Karpas-422 (cell line): Measurements from ENCODE around the gene FGF5. TPM values are rescaled to one million over a fixed set of nuclear protein-coding genes. Genes with fewer than 3 reads are reported as not detected.

Experiments used
- DNase-seq: peaks from one replicate; pipeline ENCODE4 v3.0.0-alpha.2; 2015
- H2AFZ ChIP-seq: fragments of 200-600 bp; sonication (generic); 2 replicates; pipeline ENCODE4 v1.6.1; 2014; ENCODE audit warnings: antibody characterized with exemption, low read length, mixed read lengths
- H3K27ac ChIP-seq: fragments of 200-600 bp; sonication (generic); 2 replicates; pipeline ENCODE4 v1.5.1; 2014; ENCODE audit warnings: mild to moderate bottlenecking, low read length, moderate library complexity
- H3K27me3 ChIP-seq: fragments of 200-600 bp; sonication (generic); 2 replicates; pipeline ENCODE4 v1.6.1; 2014; ENCODE audit warnings: low read length, mixed read lengths
- H3K36me3 ChIP-seq: fragments of 200-600 bp; sonication (generic); 2 replicates; pipeline ENCODE4 v1.6.1; 2014; ENCODE audit warnings: low read length, mixed read lengths; ENCODE audit not compliant: insufficient read depth
- H3K4me1 ChIP-seq: fragments of 200-600 bp; sonication (generic); 2 replicates; pipeline ENCODE4 v1.6.1; 2014; ENCODE audit warnings: mild to moderate bottlenecking, low read length, mixed read lengths
- H3K4me2 ChIP-seq: fragments of 200-600 bp; sonication (generic); 2 replicates; pipeline ENCODE4 v1.6.1; 2014; ENCODE audit warnings: low read length, low read depth, mild to moderate bottlenecking; ENCODE audit not compliant: poor library complexity, severe bottlenecking
- H3K4me3 ChIP-seq: fragments of 200-600 bp; sonication (generic); 2 replicates; pipeline ENCODE4 v1.5.1; 2014; ENCODE audit warnings: mild to moderate bottlenecking, antibody characterized with exemption, low read length, mixed read lengths
- H3K79me2 ChIP-seq: fragments of 200-600 bp; sonication (generic); 2 replicates; pipeline ENCODE4 v1.6.1; 2014; ENCODE audit warnings: mild to moderate bottlenecking, low read length, mixed read lengths
- H3K9ac ChIP-seq: fragments of 200-600 bp; sonication (generic); 2 replicates; pipeline ENCODE4 v1.6.0; 2014; ENCODE audit warnings: low read length
- H3K9me2 ChIP-seq: fragments of 200-600 bp; sonication (generic), shearing (Covaris generic); replicated peaks from 2 replicates; pipeline ENCODE4 v1.6.0; 2014; ENCODE audit warnings: mild to moderate bottlenecking, low read length, moderate library complexity; ENCODE audit not compliant: insufficient read depth
- H3K9me3 ChIP-seq: fragments of 300-700, 200-600 bp; sonication (generic); 2 replicates; pipeline ENCODE4 v1.6.1; 2014; ENCODE audit warnings: low read length, mixed read lengths
- H4K20me1 ChIP-seq: fragments of 200-600 bp; sonication (generic); 2 replicates; pipeline ENCODE4 v1.6.1; 2014; ENCODE audit warnings: mild to moderate bottlenecking, antibody characterized with exemption, low read length, low read depth; ENCODE audit not compliant: insufficient read depth
- total RNA-seq: library from RNA; depleted of rRNA; stranded (reverse); fragments of >200 nt; shearing (Covaris generic); gene quantifications from 2 replicates; pipeline ENCODE4 v1.2.3, GENCODE V29; 2014; ENCODE audit warnings: low replicate concordance; rRNA removed

Gene FGF5, protein sequence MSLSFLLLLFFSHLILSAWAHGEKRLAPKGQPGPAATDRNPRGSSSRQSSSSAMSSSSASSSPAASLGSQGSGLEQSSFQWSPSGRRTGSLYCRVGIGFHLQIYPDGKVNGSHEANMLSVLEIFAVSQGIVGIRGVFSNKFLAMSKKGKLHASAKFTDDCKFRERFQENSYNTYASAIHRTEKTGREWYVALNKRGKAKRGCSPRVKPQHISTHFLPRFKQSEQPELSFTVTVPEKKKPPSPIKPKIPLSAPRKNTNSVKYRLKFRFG
- total RNA-seq, result not detected in 2 replicates

- Histone ChIP-seq H3K9ac (no peak within 1 kb of the TSS), H3K4me3 (no peak within 1 kb of the TSS), H3K9me3 (no peaks in the 10 kb centered on the region), H3K27ac (no peak within 1 kb of the TSS), H3K27me3 (no peaks in the 10 kb centered on the region), H3K36me3 (no peaks in the 10 kb centered on the region), H2AFZ (no peak within 1 kb of the TSS), H3K4me1 (no peaks in the 10 kb centered on the region), H4K20me1 (no peaks in the 10 kb centered on the region), H3K4me2 (no peak within 1 kb of the TSS), H3K9me2 (no peaks in the 10 kb centered on the region), H3K79me2 (no peaks in the 10 kb centered on the region)
- DNase-seq, result no peak
These were observed at the start of gene FGF5 for GRCh38 chr4:80266253-80266901. TSS of gene FGF5 (plus strand) at chr4:80266664. CDS start at chr4:80266825, 161 bp downstream.

DNA sequence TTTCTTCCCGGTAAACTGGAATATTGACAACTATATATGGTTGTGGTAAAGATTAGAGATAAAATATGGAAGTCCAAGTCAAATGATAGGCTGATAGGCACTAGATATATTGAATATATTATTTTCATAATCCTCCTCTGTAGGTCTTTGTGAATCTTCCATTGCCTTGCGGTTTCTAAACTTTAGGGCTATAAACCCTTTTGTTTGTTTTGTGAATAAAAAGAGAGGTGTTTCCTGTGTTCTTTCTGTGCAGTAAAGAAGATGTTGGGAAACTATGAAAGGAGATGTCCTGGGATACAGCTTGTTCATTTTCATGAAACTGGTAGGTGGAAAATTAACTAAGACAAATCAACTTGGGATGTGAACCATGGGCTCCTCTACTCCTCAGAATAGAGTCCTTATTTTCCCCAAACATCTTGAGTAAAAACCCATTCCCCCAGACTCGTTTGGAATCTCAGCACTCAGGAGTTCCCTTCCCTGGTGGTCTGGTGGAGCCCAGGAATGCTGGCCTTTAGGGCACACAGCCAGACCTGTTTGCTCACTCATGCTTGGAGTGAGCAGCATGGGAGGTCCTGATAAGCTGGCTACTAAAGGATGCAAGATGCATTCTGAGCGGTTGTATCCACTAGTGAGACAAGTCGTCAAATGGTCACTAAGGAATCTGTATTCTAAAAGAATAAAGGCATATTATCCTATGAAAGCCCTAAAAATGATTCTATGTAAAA, 47.0 kb upstream of the FGF5 start:
- H3K27me3 ChIP-seq, result no peaks in the 10 kb centered on the region
- H3K9ac ChIP-seq, result no peak overlapping the region
- DNase-seq, result no peak
- H3K9me2 ChIP-seq, result no peaks in the 10 kb centered on the region
- H3K4me3 ChIP-seq, result no peak overlapping the region
- no peak overlapping the region for H3K4me2 ChIP-seq
- no peaks in the 10 kb centered on the region for H3K9me3 ChIP-seq
- no peak overlapping the region for H3K27ac ChIP-seq
- no peaks in the 10 kb centered on the region for H3K4me1 ChIP-seq
- H3K79me2 ChIP-seq, result no peaks in the 10 kb centered on the region
- H4K20me1 ChIP-seq, result no peaks in the 10 kb centered on the region
- no peak overlapping the region for H2AFZ ChIP-seq
- H3K36me3 ChIP-seq, result no peaks in the 10 kb centered on the region

GRCh38 chr4:80220711-80221110, 45.8 kb upstream of the FGF5 start:
- Histone ChIP-seq H3K27me3 (no peaks in the 10 kb centered on the region), H3K9ac (no peak overlapping the region), H3K9me2 (no peaks in the 10 kb centered on the region), H3K36me3 (no peaks in the 10 kb centered on the region), H3K79me2 (no peaks in the 10 kb centered on the region), H2AFZ (no peak overlapping the region), H3K4me1 (no peaks in the 10 kb centered on the region), H3K4me2 (no peak overlapping the region), H3K4me3 (no peak overlapping the region), H4K20me1 (no peaks in the 10 kb centered on the region), H3K9me3 (no peaks in the 10 kb centered on the region), H3K27ac (no peak overlapping the region)
- DNase-seq, result no peak

- H3K27me3 ChIP-seq, result no peaks in the 10 kb centered on the region
- H3K9me3 ChIP-seq, result no peaks in the 10 kb centered on the region
- no peaks in the 10 kb centered on the region for H3K9me2 ChIP-seq
- no peak overlapping the region for H2AFZ ChIP-seq
- H3K9ac ChIP-seq, result no peak overlapping the region
- H3K4me2 ChIP-seq, result no peak overlapping the region
- H3K36me3 ChIP-seq, result no peaks in the 10 kb centered on the region
- no peak overlapping the region for H3K27ac ChIP-seq
- H3K4me1 ChIP-seq, result no peaks in the 10 kb centered on the region
- H4K20me1 ChIP-seq, result no peaks in the 10 kb centered on the region
- H3K4me3 ChIP-seq, result no peak overlapping the region
- DNase-seq, result no peak
- no peaks in the 10 kb centered on the region for H3K79me2 ChIP-seq
These were observed 45.3 kb upstream of the FGF5 start for GRCh38 chr4:80221161-80221560.

DNA sequence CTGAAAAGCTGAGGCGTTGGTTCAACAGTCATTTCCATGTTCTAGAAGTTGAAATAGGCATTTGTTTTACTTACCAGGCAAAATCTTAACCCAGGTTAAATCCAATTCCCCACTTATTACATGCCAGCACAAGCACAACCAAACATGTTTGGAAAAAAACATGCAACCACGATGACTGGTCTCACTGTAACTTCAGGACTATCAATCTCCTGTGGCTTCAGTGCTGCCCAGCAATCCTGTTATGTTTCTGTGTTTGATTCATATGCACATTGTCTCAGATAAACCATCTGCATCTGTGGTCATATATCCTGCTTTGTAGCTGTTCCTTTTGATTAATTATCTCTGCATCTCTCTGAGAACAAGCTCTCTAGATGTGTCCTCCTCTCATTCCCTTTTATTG, 40.9 kb upstream of the FGF5 start:
- no peak for DNase-seq
- Histone ChIP-seq H3K4me1 (no peaks in the 10 kb centered on the region), H3K27me3 (no peaks in the 10 kb centered on the region), H3K36me3 (no peaks in the 10 kb centered on the region), H2AFZ (no peak overlapping the region), H3K4me2 (no peak overlapping the region), H3K9me2 (no peaks in the 10 kb centered on the region), H4K20me1 (no peaks in the 10 kb centered on the region), H3K4me3 (no peak overlapping the region), H3K79me2 (no peaks in the 10 kb centered on the region), H3K9ac (no peak overlapping the region), H3K27ac (no peak overlapping the region), H3K9me3 (no peaks in the 10 kb centered on the region)

- Histone ChIP-seq H3K4me3 (no peak overlapping the region), H3K9me3 (no peaks in the 10 kb centered on the region), H3K9ac (no peak overlapping the region), H3K4me2 (no peak overlapping the region), H2AFZ (no peak overlapping the region), H3K27ac (no peak overlapping the region), H3K4me1 (no peaks in the 10 kb centered on the region), H3K79me2 (no peaks in the 10 kb centered on the region), H4K20me1 (no peaks in the 10 kb centered on the region), H3K27me3 (no peaks in the 10 kb centered on the region), H3K36me3 (no peaks in the 10 kb centered on the region), H3K9me2 (no peaks in the 10 kb centered on the region)
- DNase-seq, result no peak
These were observed 40.4 kb upstream of the FGF5 start for GRCh38 chr4:80226094-80226493.

DNA sequence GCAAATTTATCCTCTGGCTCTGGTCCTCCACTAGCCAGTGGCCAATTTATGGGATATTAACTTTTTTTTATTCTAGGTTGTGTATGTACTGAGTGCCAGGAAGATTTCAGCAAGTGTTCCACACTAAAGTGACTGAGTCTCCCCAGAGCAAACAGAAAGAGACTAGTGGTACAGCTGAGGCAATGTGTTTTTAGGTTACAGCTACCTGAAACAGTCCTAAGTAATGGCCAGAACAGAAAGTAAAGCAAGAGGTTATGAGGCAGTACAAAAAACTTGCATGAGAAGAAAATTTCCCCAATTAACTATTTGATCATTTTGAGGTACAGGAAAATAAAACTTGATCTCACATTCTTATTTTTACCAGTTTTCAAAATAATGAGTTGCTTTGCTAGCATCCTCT, 38.0 kb upstream of the FGF5 start:
- H3K27ac ChIP-seq, result no peak overlapping the region
- H3K27me3 ChIP-seq, result no peaks in the 10 kb centered on the region
- H3K4me1 ChIP-seq, result no peaks in the 10 kb centered on the region
- no peak for DNase-seq
- no peak overlapping the region for H3K4me3 ChIP-seq
- no peaks in the 10 kb centered on the region for H3K9me2 ChIP-seq
- H3K79me2 ChIP-seq, result no peaks in the 10 kb centered on the region
- H3K9ac ChIP-seq, result no peak overlapping the region
- H3K36me3 ChIP-seq, result no peaks in the 10 kb centered on the region
- H3K9me3 ChIP-seq, result no peaks in the 10 kb centered on the region
- no peak overlapping the region for H2AFZ ChIP-seq
- no peaks in the 10 kb centered on the region for H4K20me1 ChIP-seq
- H3K4me2 ChIP-seq, result no peak overlapping the region

DNA sequence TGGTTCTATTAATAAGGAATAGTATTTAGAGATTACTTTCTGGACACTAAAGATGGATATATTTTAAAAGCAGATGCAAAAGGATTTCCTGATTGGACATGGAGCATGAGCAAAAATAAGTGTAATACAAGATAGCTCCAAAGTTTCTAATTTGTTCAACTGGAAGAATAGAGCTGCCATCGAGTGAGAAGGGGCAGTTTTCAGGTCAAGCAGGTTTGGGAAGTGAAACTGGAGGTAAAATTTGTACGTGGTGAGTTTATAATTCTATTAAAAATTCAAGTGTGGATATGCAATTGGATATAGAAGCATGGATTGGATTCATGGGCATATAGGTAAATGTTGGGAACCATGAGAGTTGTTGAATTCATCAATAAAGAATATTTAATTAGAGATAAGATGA, 37.3 kb upstream of the FGF5 start:
- H3K27me3 ChIP-seq, result no peaks in the 10 kb centered on the region
- H3K4me2 ChIP-seq, result no peak overlapping the region
- DNase-seq, result no peak
- no peaks in the 10 kb centered on the region for H3K36me3 ChIP-seq
- H4K20me1 ChIP-seq, result no peaks in the 10 kb centered on the region
- no peak overlapping the region for H2AFZ ChIP-seq
- H3K9ac ChIP-seq, result no peak overlapping the region
- no peaks in the 10 kb centered on the region for H3K9me2 ChIP-seq
- H3K27ac ChIP-seq, result no peak overlapping the region
- H3K9me3 ChIP-seq, result no peaks in the 10 kb centered on the region
- H3K4me3 ChIP-seq, result no peak overlapping the region
- no peaks in the 10 kb centered on the region for H3K4me1 ChIP-seq
- H3K79me2 ChIP-seq, result no peaks in the 10 kb centered on the region
